DND-41 (cell line): ENCODE measurements around the gene APOL3.
"Not testable (repeated sequence)": the region's sequence is repeated elsewhere in the genome, so short reads cannot be mapped to it uniquely, and the experiment has no call there.

Source experiments
- ATAC-seq: fragments of 200-7000 bp; cut with Tn5 transposase; 3 replicates; pipeline ENCODE4 v1.9.1; 2021; ENCODE audit warnings: low read depth; ENCODE audit not compliant: insufficient read depth
- DNase-seq: peaks from one replicate; pipeline ENCODE4 v3.0.0-alpha.2; 2020
- H2AFZ ChIP-seq: 2 replicates; pipeline ENCODE4 v1.6.0; 2012; ENCODE audit warnings: low read depth, low read length
- H3K27ac ChIP-seq: 2 replicates; pipeline ENCODE4 v1.5.1; 2012; ENCODE audit warnings: low read length, inconsistent platforms
- H3K27me3 ChIP-seq: fragments of 200-600 bp; sonication (generic); 2 replicates; pipeline ENCODE4 v1.6.0; 2012; ENCODE audit warnings: low read length, mild to moderate bottlenecking, inconsistent platforms; ENCODE audit not compliant: insufficient read depth, poor library complexity
- H3K36me3 ChIP-seq: 2 replicates; pipeline ENCODE4 v1.5.1; 2012; ENCODE audit warnings: low read length, inconsistent platforms; ENCODE audit not compliant: insufficient read depth
- H3K4me1 ChIP-seq: 2 replicates; pipeline ENCODE4 v1.5.1; 2012; ENCODE audit warnings: mild to moderate bottlenecking, low read length; ENCODE audit not compliant: insufficient read depth
- H3K4me2 ChIP-seq: 2 replicates; pipeline ENCODE4 v1.6.0; 2012; ENCODE audit warnings: mild to moderate bottlenecking, moderate library complexity, low read length, inconsistent platforms; ENCODE audit not compliant: insufficient read depth
- H3K4me3 ChIP-seq, 2 experiments: fragments of 200-600 bp in 1 of 2; shearing (Covaris generic) in 1 of 2; 2 replicates each; pipeline ENCODE4 v1.5.1; 2012 to 2016; ENCODE audit warnings: inconsistent platforms in 2 of 2, low read length in 2 of 2, mild to moderate bottlenecking in 2 of 2, low read depth in 1 of 2, moderate library complexity in 1 of 2
- H3K79me2 ChIP-seq: 2 replicates; pipeline ENCODE4 v1.6.0; 2012; ENCODE audit warnings: low read length, inconsistent platforms; ENCODE audit not compliant: insufficient read depth
- H3K9ac ChIP-seq: 2 replicates; pipeline ENCODE4 v1.6.0; 2012; ENCODE audit warnings: low read depth, mild to moderate bottlenecking, inconsistent platforms, low read length, moderate library complexity
- H3K9me3 ChIP-seq: 2 replicates; pipeline ENCODE4 v1.5.1; 2012; ENCODE audit warnings: low read length, moderate library complexity, mild to moderate bottlenecking, inconsistent platforms; ENCODE audit not compliant: insufficient read depth, severe bottlenecking
- H4K20me1 ChIP-seq: 2 replicates; pipeline ENCODE4 v1.6.0; 2012; ENCODE audit warnings: low read length; ENCODE audit not compliant: insufficient read depth
- CTCF ChIP-seq: IDR thresholded peaks from 2 replicates; pipeline ENCODE4 v1.5.1; 2012; ENCODE audit warnings: borderline replicate concordance, low read length, moderate library complexity, mild to moderate bottlenecking; ENCODE audit not compliant: poor library complexity, severe bottlenecking; ENCODE audit errors: extremely low read depth
- EZH2 ChIP-seq: IDR thresholded peaks from 3 replicates; pipeline ENCODE4 v1.6.1; 2012; ENCODE audit warnings: borderline replicate concordance, low read depth, mild to moderate bottlenecking, moderate library complexity, low read length, inconsistent platforms; ENCODE audit not compliant: severe bottlenecking

The APOL3 gene

GRCh38 chr22:36101756-36102155, 58.8 kb downstream of the APOL3 start:
- H3K4me1 ChIP-seq = no peaks in the 10 kb centered on the region
- TF ChIP-seq EZH2 (no peak), CTCF (no peak)

GRCh38 chr22:36100908-36101307, 59.6 kb downstream of the APOL3 start:
- H3K9me3 ChIP-seq, H3K4me2 ChIP-seq, ATAC-seq, H3K9ac ChIP-seq, DNase-seq, H3K36me3 ChIP-seq, H2AFZ ChIP-seq, H3K4me3 ChIP-seq, H4K20me1 ChIP-seq, H3K27me3 ChIP-seq, H3K79me2 ChIP-seq, H3K4me1 ChIP-seq, H3K27ac ChIP-seq: not testable (repeated sequence)

More at GRCh38 chr22:36101756-36102155, 58.8 kb downstream of the APOL3 start:
- no peak overlapping the region for H3K4me3 ChIP-seq
- no peak overlapping the region for H3K4me2 ChIP-seq
- H4K20me1 ChIP-seq = no peaks in the 10 kb centered on the region
- H2AFZ ChIP-seq = no peak overlapping the region
- H3K9me3 ChIP-seq = no peaks in the 10 kb centered on the region
- peaks cover 2% of the 10 kb centered on the region for H3K27me3 ChIP-seq
- H3K9ac ChIP-seq = no peak overlapping the region
- DNase-seq = no peak
- no peaks in the 10 kb centered on the region for H3K79me2 ChIP-seq
- no peak overlapping the region for H3K27ac ChIP-seq
- H3K36me3 ChIP-seq = no peaks in the 10 kb centered on the region
- ATAC-seq = no peak

GRCh38 chr22:36100134-36100824, 60.3 kb downstream of the APOL3 start:
- Histone ChIP-seq H4K20me1 (no peaks in the 10 kb centered on the region), H3K36me3 (no peaks in the 10 kb centered on the region), H3K27ac (no peak overlapping the region), H3K9ac (no peak overlapping the region), H3K4me3 (no peak overlapping the region), H3K4me1 (no peaks in the 10 kb centered on the region), H2AFZ (no peak overlapping the region), H3K4me2 (no peak overlapping the region), H3K9me3 (no peaks in the 10 kb centered on the region), H3K79me2 (no peaks in the 10 kb centered on the region), H3K27me3 (peaks cover 2% of the 10 kb centered on the region)
- no peak for DNase-seq
- no peak for TF ChIP-seq CTCF
- TF ChIP-seq EZH2 = no peak
- ATAC-seq = no peak

- not testable (repeated sequence) for ATAC-seq
These were observed 61.0 kb downstream of the APOL3 start for GRCh38 chr22:36099561-36099960.

More at GRCh38 chr22:36099561-36099960, 61.0 kb downstream of the APOL3 start:
- DNase-seq, H4K20me1 ChIP-seq, H3K27me3 ChIP-seq, H3K9ac ChIP-seq, H3K27ac ChIP-seq, H3K79me2 ChIP-seq, H3K4me3 ChIP-seq, H3K9me3 ChIP-seq, H3K4me2 ChIP-seq, H2AFZ ChIP-seq, H3K36me3 ChIP-seq, H3K4me1 ChIP-seq: not testable (repeated sequence)
